ENCODE results near the gene ANKRD13D.

DNA sequence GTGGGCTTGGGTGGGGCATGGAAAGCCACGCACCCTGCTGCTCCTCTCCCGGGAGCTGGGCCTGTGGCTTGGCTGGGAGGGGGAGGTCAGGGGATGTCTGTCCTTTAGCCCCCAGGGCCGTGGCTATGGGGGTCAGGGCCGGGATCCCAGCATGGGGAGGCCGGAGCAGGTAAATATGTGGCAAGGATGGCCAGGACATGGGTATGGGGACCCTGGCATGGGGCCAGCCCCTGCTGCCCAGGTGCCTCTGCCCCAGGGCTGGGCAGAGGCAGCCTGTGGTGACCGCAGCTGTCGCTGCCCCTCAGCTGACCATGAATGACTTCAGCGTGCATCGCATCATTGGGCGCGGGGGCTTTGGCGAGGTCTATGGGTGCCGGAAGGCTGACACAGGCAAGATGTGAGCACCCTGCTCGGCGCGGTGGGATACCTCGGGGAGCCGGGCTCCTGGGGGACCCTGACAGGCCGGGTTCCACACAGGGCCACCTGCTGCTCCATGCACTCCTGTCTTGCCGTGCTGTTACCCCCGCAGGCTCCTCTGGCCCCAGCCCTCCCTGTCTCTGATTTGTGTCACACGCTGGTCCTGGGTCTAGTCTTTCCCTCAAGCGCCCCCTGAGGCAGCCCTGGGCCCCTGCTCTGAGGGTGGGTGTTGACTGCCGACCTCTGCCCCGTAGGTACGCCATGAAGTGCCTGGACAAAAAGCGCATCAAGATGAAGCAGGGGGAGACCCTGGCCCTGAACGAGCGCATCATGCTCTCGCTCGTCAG, 8.1 kb upstream of the ANKRD13D start:
- TF ChIP-seq, protein P1, sequence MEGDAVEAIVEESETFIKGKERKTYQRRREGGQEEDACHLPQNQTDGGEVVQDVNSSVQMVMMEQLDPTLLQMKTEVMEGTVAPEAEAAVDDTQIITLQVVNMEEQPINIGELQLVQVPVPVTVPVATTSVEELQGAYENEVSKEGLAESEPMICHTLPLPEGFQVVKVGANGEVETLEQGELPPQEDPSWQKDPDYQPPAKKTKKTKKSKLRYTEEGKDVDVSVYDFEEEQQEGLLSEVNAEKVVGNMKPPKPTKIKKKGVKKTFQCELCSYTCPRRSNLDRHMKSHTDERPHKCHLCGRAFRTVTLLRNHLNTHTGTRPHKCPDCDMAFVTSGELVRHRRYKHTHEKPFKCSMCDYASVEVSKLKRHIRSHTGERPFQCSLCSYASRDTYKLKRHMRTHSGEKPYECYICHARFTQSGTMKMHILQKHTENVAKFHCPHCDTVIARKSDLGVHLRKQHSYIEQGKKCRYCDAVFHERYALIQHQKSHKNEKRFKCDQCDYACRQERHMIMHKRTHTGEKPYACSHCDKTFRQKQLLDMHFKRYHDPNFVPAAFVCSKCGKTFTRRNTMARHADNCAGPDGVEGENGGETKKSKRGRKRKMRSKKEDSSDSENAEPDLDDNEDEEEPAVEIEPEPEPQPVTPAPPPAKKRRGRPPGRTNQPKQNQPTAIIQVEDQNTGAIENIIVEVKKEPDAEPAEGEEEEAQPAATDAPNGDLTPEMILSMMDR (IDR thresholded peaks at IDR 0.05): no peak
- no peak for TF ChIP-seq POLR2A (IDR thresholded peaks at IDR 0.05)
